Cardiac fibroblast (primary cell): Measurements from ENCODE around the gene SRPK2.

ENCODE experiments used
- DNase-seq, 2 donors: peaks; one replicate each; pipeline versions ENCODE4 v3.0.0 to v3.0.0-alpha.2; 2010; ENCODE audit warnings: low read depth in 2 of 2
- H3K4me3 ChIP-seq, 2 donors: replicated peaks in 1 of 2; 1 replicate in 1 of 2; 2 replicates in 1 of 2; pipeline ENCODE4 v1.5.1; 2011; ENCODE audit warnings: low read depth in 2 of 2, low read length in 2 of 2, mild to moderate bottlenecking in 2 of 2, moderate library complexity in 1 of 2
- CTCF ChIP-seq: IDR thresholded peaks from one replicate; pipeline ENCODE4 v1.5.1; 2011; ENCODE audit warnings: low read depth, mild to moderate bottlenecking, low read length, inconsistent platforms

The SRPK2 gene

GRCh38 chr7:105094966-105095365, 293.8 kb downstream of the SRPK2 start:
- DNase-seq, result no peak
- no peak overlapping the region for H3K4me3 ChIP-seq
- TF ChIP-seq CTCF, result no peak

- no peak for TF ChIP-seq CTCF
- H3K4me3 ChIP-seq, result no peak overlapping the region
- no peak for DNase-seq
These were observed 300.3 kb downstream of the SRPK2 start for GRCh38 chr7:105088456-105088855.

- DNase-seq, result no peak
- TF ChIP-seq CTCF, result no peak
- H3K4me3 ChIP-seq, result no peak overlapping the region
These were observed 300.7 kb downstream of the SRPK2 start for GRCh38 chr7:105087981-105088380.

- no peak for DNase-seq
- H3K4me3 ChIP-seq, result no peak overlapping the region
These were observed 301.9 kb downstream of the SRPK2 start for GRCh38 chr7:105086850-105087249.

GRCh38 chr7:105084581-105084980, 304.1 kb downstream of the SRPK2 start:
- no peak for DNase-seq
- no peak overlapping the region for H3K4me3 ChIP-seq
- TF ChIP-seq CTCF, result no peak

More at GRCh38 chr7:105086850-105087249, 301.9 kb downstream of the SRPK2 start:
- TF ChIP-seq CTCF, result no peak

- no peak for TF ChIP-seq CTCF
- no peak overlapping the region for H3K4me3 ChIP-seq
- no peak for DNase-seq
These were observed 309.4 kb downstream of the SRPK2 start for GRCh38 chr7:105079348-105079747.

GRCh38 chr7:105073143-105073542, 315.6 kb downstream of the SRPK2 start:
- TF ChIP-seq CTCF, result no peak
- DNase-seq, result no peak
- no peak overlapping the region for H3K4me3 ChIP-seq
